Thyroid gland (tissue), 4 donors: Measurements from ENCODE around the gene SORCS2. TPM values are rescaled to one million over a fixed set of nuclear protein-coding genes. Genes with fewer than 3 reads are reported as not detected.

Source experiments
- DNase-seq, 2 donors: peaks; one replicate each; pipeline ENCODE4 v3.0.0-alpha.2; 2019
- H3K27ac ChIP-seq, 3 donors: fragments of 200-600 bp; sonication (generic); 1 replicate in 2 of 3; 2 replicates in 1 of 3; pipeline ENCODE4 v1.5.1; 2016 to 2019; ENCODE audit warnings: mild to moderate bottlenecking in 1 of 3, moderate library complexity in 1 of 3
- H3K27me3 ChIP-seq: fragments of 200-600 bp; sonication (generic); one replicate; pipeline ENCODE4 v1.5.1; 2019
- H3K36me3 ChIP-seq, 2 donors: fragments of 200-600 bp; sonication (generic); one replicate each; pipeline ENCODE4 v1.5.1; 2016 to 2019
- H3K4me1 ChIP-seq, 2 donors: fragments of 200-600 bp; sonication (generic); one replicate each; pipeline ENCODE4 v1.5.1; 2017 to 2019
- H3K4me3 ChIP-seq, 3 donors: fragments of 200-600 bp; sonication (generic); replicated peaks in 1 of 3; 1 replicate in 2 of 3; 2 replicates in 1 of 3; pipeline ENCODE4 v1.5.1; 2016; ENCODE audit warnings: mild to moderate bottlenecking in 1 of 3
- H3K9me3 ChIP-seq: fragments of 200-600 bp; sonication (generic); one replicate; pipeline ENCODE4 v1.5.1; 2017
- CTCF ChIP-seq, 6 experiments: fragments of 200-600 bp in 3 of 6; fragments of 450-650 bp in 3 of 6; sonication (generic) in 3 of 6; IDR thresholded peaks; one replicate each; pipeline ENCODE4 v1.5.1; 2016 to 2019; ENCODE audit warnings: antibody characterized with exemption in 6 of 6, mild to moderate bottlenecking in 2 of 6, inconsistent platforms in 1 of 6, moderate library complexity in 1 of 6
- POLR2A ChIP-seq, 2 donors: fragments of 450-650 bp; IDR thresholded peaks; one replicate each; pipeline ENCODE4 v1.6.1; 2017; ENCODE audit warnings: antibody characterized with exemption in 2 of 2, mild to moderate bottlenecking in 2 of 2, moderate library complexity in 1 of 2
- WGBS, 2 donors: methylation state at CpG; one replicate each; pipeline ENCODE4 v1.1.5; 2017; 5-methylcytosine and 5-hydroxymethylcytosine counted together
- intact Hi-C: fragments of 100-400 bp; cut with DNase I; formaldehyde crosslinking; loops from one replicate; pipeline ENCODE4 v1.15.1; 2023
- total RNA-seq, 4 donors: library from RNA; depleted of rRNA; stranded (reverse); fragments of >200 nt; gene quantifications; one replicate each; pipeline ENCODE4 v1.2.3, GENCODE V29; 2016

SORCS2 gene
- total RNA-seq, 4 donors from 2014 or later: 1.7 to 13.6 (median 3.6) TPM

- TF ChIP-seq CTCF (IDR thresholded peaks at IDR 0.05): no peak
- TF ChIP-seq POLR2A (IDR thresholded peaks at IDR 0.05): no peak
- H3K9me3 ChIP-seq: no peaks in the 10 kb centered on the region
- 78 to 81% methylated on average over 16 of the region's 16 CpGs for WGBS, 2 donors
- no peak overlapping the region for H3K4me3 ChIP-seq
- no peak for DNase-seq
- no peak overlapping the region for H3K27ac ChIP-seq
- no peaks in the 10 kb centered on the region for H3K36me3 ChIP-seq
- intact Hi-C loops: loop anchor here (10.0 kb wide), 1 partner anchor 381 kb away; no protein-coding TSS in a partner anchor
- no peaks in the 10 kb centered on the region for H3K27me3 ChIP-seq
- H3K4me1 ChIP-seq: peaks cover 10 to 14% of the 10 kb centered on the region in 2 donors
Observed at GRCh38 chr4:7333801-7334421, 141.6 kb downstream of the SORCS2 start.

- no peaks in the 10 kb centered on the region for H3K9me3 ChIP-seq
- WGBS, 2 donors: 88 to 93% methylated on average over 15 to 17 of the region's 17 CpGs
- H3K27me3 ChIP-seq: no peaks in the 10 kb centered on the region
- DNase-seq: no peak
- intact Hi-C loops: loop anchor here (5.0 to 10.0 kb wide), 2 partner anchors 142 to 380 kb away; partner anchors contain the start of gene SORCS2
- peak overlapping the region in 1 of 3 donors; percentile 12 for H3K27ac ChIP-seq
- no peaks in the 10 kb centered on the region for H3K36me3 ChIP-seq
- TF ChIP-seq POLR2A (IDR thresholded peaks at IDR 0.05): no peak
- TF ChIP-seq CTCF (IDR thresholded peaks at IDR 0.05): no peak
- H3K4me1 ChIP-seq: peaks cover 10% of the 10 kb centered on the region in 2 donors
- no peak overlapping the region for H3K4me3 ChIP-seq
Observed at GRCh38 chr4:7334521-7335275, 142.4 kb downstream of the SORCS2 start.

- 42 to 49% methylated on average over 20 to 21 of the region's 24 CpGs for WGBS, 2 donors
- H3K4me3 ChIP-seq: no peak overlapping the region
- intact Hi-C loops: loop anchor here (5.0 to 10.0 kb wide), 2 partner anchors 143 to 379 kb away; partner anchors contain the start of gene SORCS2
- peak overlapping the region in 1 of 3 donors; percentile 12 for H3K27ac ChIP-seq
- H3K4me1 ChIP-seq: peaks cover 10% of the 10 kb centered on the region in 2 donors
- H3K9me3 ChIP-seq: no peaks in the 10 kb centered on the region
- TF ChIP-seq POLR2A (IDR thresholded peaks at IDR 0.05) (no peak), CTCF (IDR thresholded peaks at IDR 0.05) (peak; percentile 46 to 76 (median 63))
- no peaks in the 10 kb centered on the region for H3K27me3 ChIP-seq
- DNase-seq: peak; percentile 75 to 91
- H3K36me3 ChIP-seq: no peaks in the 10 kb centered on the region
Observed at GRCh38 chr4:7335344-7336066, 143.2 kb downstream of the SORCS2 start.

GRCh38 chr4:7336067-7336569, 143.8 kb downstream of the SORCS2 start:
- intact Hi-C loops: loop anchor here (5.0 to 10.0 kb wide), 2 partner anchors 144 to 379 kb away; partner anchors contain the start of gene SORCS2
- Histone ChIP-seq H3K4me3 (no peak overlapping the region), H3K27me3 (no peaks in the 10 kb centered on the region), H3K9me3 (no peaks in the 10 kb centered on the region), H3K36me3 (no peaks in the 10 kb centered on the region), H3K4me1 (peaks cover 10% of the 10 kb centered on the region in 2 donors), H3K27ac (no peak overlapping the region)
- DNase-seq: no peak
- TF ChIP-seq CTCF (IDR thresholded peaks at IDR 0.05): peak in 1 of 6 experiments; percentile 0
- no peak for TF ChIP-seq POLR2A (IDR thresholded peaks at IDR 0.05)
- 85 to 92% methylated on average over 7 to 8 of the region's 17 CpGs for WGBS, 2 donors
